H9 (cell line): Measurements from ENCODE around the gene TMEM167B. TPM values are rescaled to one million over a fixed set of nuclear protein-coding genes. Genes with fewer than 3 reads are reported as not detected.

ENCODE experiments used
- DNase-seq: peaks from one replicate; pipeline ENCODE4 v3.0.0-alpha.2; 2017
- H2AFZ ChIP-seq: one replicate; pipeline ENCODE4 v1.6.1; 2013; ENCODE audit warnings: mild to moderate bottlenecking, low read length, control low read depth, moderate library complexity
- H2AK5ac ChIP-seq: 2 replicates; pipeline ENCODE4 v1.6.1; 2013; ENCODE audit warnings: low read length, control low read depth, mixed read lengths; ENCODE audit not compliant: insufficient read length
- H2BK120ac ChIP-seq: one replicate; pipeline ENCODE4 v1.6.1; 2013; ENCODE audit warnings: low read depth, mild to moderate bottlenecking, low read length, control low read depth, inconsistent platforms; ENCODE audit not compliant: poor library complexity, severe bottlenecking
- H2BK12ac ChIP-seq: 2 replicates; pipeline ENCODE4 v1.6.1; 2013; ENCODE audit warnings: low read length, control low read depth, mixed read lengths, low read depth; ENCODE audit not compliant: insufficient read length
- H2BK15ac ChIP-seq: 2 replicates; pipeline ENCODE4 v1.6.1; 2013; ENCODE audit warnings: low read depth, low read length, control low read depth
- H2BK20ac ChIP-seq: one replicate; pipeline ENCODE4 v1.6.1; 2013; ENCODE audit warnings: low read depth, mild to moderate bottlenecking, low read length, control low read depth, inconsistent platforms; ENCODE audit not compliant: poor library complexity, severe bottlenecking
- H2BK5ac ChIP-seq: 2 replicates; pipeline ENCODE4 v1.6.1; 2013; ENCODE audit warnings: low read length, control low read depth, mixed read lengths; ENCODE audit not compliant: insufficient read length
- H3K14ac ChIP-seq: 2 replicates; pipeline ENCODE4 v1.6.1; 2013; ENCODE audit warnings: low read length, control low read depth; ENCODE audit not compliant: insufficient read depth
- H3K18ac ChIP-seq: 2 replicates; pipeline ENCODE4 v1.6.1; 2013; ENCODE audit warnings: low read depth, mild to moderate bottlenecking, mixed read lengths, low read length, control low read depth; ENCODE audit not compliant: insufficient read length
- H3K23ac ChIP-seq: 2 replicates; pipeline ENCODE4 v1.6.1; 2013; ENCODE audit warnings: low read length, control low read depth, mixed read lengths, low read depth; ENCODE audit not compliant: insufficient read length
- H3K23me2 ChIP-seq: 2 replicates; pipeline ENCODE4 v1.6.1; 2013; ENCODE audit warnings: low read depth, mild to moderate bottlenecking, mixed read lengths, low read length, control low read depth; ENCODE audit not compliant: insufficient read length, poor library complexity, severe bottlenecking
- H3K27ac ChIP-seq: 2 replicates; pipeline ENCODE4 v1.5.1; 2013; ENCODE audit warnings: low read length, control low read depth, mixed read lengths, low read depth; ENCODE audit not compliant: insufficient read length
- H3K27me3 ChIP-seq: 2 replicates; pipeline ENCODE4 v1.6.1; 2013; ENCODE audit warnings: low read length, control low read depth, inconsistent platforms; ENCODE audit not compliant: insufficient read depth
- H3K4ac ChIP-seq: 2 replicates; pipeline ENCODE4 v1.6.1; 2013; ENCODE audit warnings: low read depth, mild to moderate bottlenecking, control low read depth, inconsistent platforms, low read length, moderate library complexity
- H3K4me1 ChIP-seq: 2 replicates; pipeline ENCODE4 v1.6.1; 2013; ENCODE audit warnings: low read length, control low read depth, inconsistent platforms; ENCODE audit not compliant: insufficient read depth
- H3K4me2 ChIP-seq: 2 replicates; pipeline ENCODE4 v1.6.1; 2013; ENCODE audit warnings: low read length, control low read depth, mixed read lengths; ENCODE audit not compliant: insufficient read length, insufficient read depth
- H3K56ac ChIP-seq: 2 replicates; pipeline ENCODE4 v1.6.1; 2013; ENCODE audit warnings: low read depth, mild to moderate bottlenecking, mixed read lengths, low read length, control low read depth; ENCODE audit not compliant: insufficient read length
- H3K79me1 ChIP-seq: 2 replicates; pipeline ENCODE4 v1.6.1; 2013; ENCODE audit warnings: low read depth, mild to moderate bottlenecking, moderate library complexity, low read length, control low read depth, inconsistent platforms; ENCODE audit not compliant: insufficient read depth, poor library complexity, severe bottlenecking
- H3K79me2 ChIP-seq: 2 replicates; pipeline ENCODE4 v1.6.1; 2013; ENCODE audit warnings: low read length, control low read depth, inconsistent platforms; ENCODE audit not compliant: insufficient read depth
- H3K9ac ChIP-seq: 2 replicates; pipeline ENCODE4 v1.6.1; 2013; ENCODE audit warnings: low read length, control low read depth, mixed read lengths; ENCODE audit not compliant: insufficient read length; ENCODE audit errors: extremely low read depth
- H3K9me3 ChIP-seq: one replicate; pipeline ENCODE4 v1.6.1; 2013; ENCODE audit warnings: low read depth, low read length, inconsistent platforms; ENCODE audit not compliant: control insufficient read depth
- H3T11ph ChIP-seq: one replicate; pipeline ENCODE4 v1.6.1; 2013; ENCODE audit warnings: mild to moderate bottlenecking, low read length, control low read depth, inconsistent platforms
- H4K20me1 ChIP-seq: one replicate; pipeline ENCODE4 v1.6.1; 2013; ENCODE audit not compliant: control insufficient read depth, insufficient read length, insufficient read depth
- H4K5ac ChIP-seq: 2 replicates; pipeline ENCODE4 v1.6.1; 2013; ENCODE audit warnings: low read depth, mild to moderate bottlenecking, mixed read lengths, low read length, control low read depth; ENCODE audit not compliant: insufficient read length
- H4K8ac ChIP-seq: replicated peaks from 2 replicates; pipeline ENCODE4 v1.6.1; 2013; ENCODE audit warnings: low read length, control low read depth, mixed read lengths, low read depth; ENCODE audit not compliant: insufficient read length
- H4K91ac ChIP-seq: 2 replicates; pipeline ENCODE4 v1.6.1; 2013; ENCODE audit warnings: low read depth, mild to moderate bottlenecking, moderate library complexity, mixed read lengths, low read length, control low read depth; ENCODE audit not compliant: insufficient read length
- H3K27ac Mint-ChIP-seq, 3 experiments: 2 replicates in 2 of 3; 3 replicates in 1 of 3; pipeline ENCODE4 v1.8.0; 2020 to 2021; ENCODE audit warnings: mixed read lengths in 3 of 3, mild to moderate bottlenecking in 1 of 3, moderate library complexity in 1 of 3
- H3K27me3 Mint-ChIP-seq: 2 replicates; pipeline ENCODE4 v1.8.0; 2021; ENCODE audit warnings: low read depth, mild to moderate bottlenecking, moderate library complexity, mixed read lengths
- H3K36me3 Mint-ChIP-seq, 3 experiments: 2 replicates in 2 of 3; 3 replicates in 1 of 3; pipeline ENCODE4 v1.8.0; 2020 to 2021; ENCODE audit warnings: low read depth in 3 of 3, mixed read lengths in 3 of 3; ENCODE audit not compliant: insufficient read depth in 1 of 3
- H3K4me1 Mint-ChIP-seq, 2 experiments: 2 replicates each; pipeline ENCODE4 v1.8.0; 2020; ENCODE audit warnings: mixed read lengths in 2 of 2
- H3K4me3 Mint-ChIP-seq, 2 experiments: 2 replicates in 1 of 2; 3 replicates in 1 of 2; pipeline ENCODE4 v1.8.0; 2020 to 2021; ENCODE audit warnings: mild to moderate bottlenecking in 2 of 2, mixed read lengths in 2 of 2, moderate library complexity in 1 of 2
- H3K9me3 Mint-ChIP-seq, 2 experiments: 2 replicates in 1 of 2; 3 replicates in 1 of 2; pipeline ENCODE4 v1.8.0; 2020; ENCODE audit warnings: mild to moderate bottlenecking in 2 of 2, mixed read lengths in 2 of 2, moderate library complexity in 1 of 2
- CTCF ChIP-seq: fragments of 200-600 bp; sonication (generic); conservative IDR thresholded peaks from 3 replicates; pipeline ENCODE4 v1.8.0; 2021; ENCODE audit warnings: antibody characterized with exemption, mild to moderate bottlenecking
- WGBS: extraction: QIAGEN DNeasy Blood & Tissue Kit; methylation state at CpG from one replicate; pipeline ENCODE4 v1.1.7; 2013; ENCODE audit warnings: missing lambda C conversion rate, low lambda C conversion rate, mixed read lengths; ENCODE audit not compliant: insufficient read length; ENCODE audit errors: extremely low coverage; 5-methylcytosine and 5-hydroxymethylcytosine counted together
- total RNA-seq: library from RNA; stranded (reverse); gene quantifications from 2 replicates; pipeline ENCODE4 v1.2.1, GENCODE V29; 2021

Gene TMEM167B
- total RNA-seq, 1 experiment from 2014 or later, result 13.9 TPM

DNA sequence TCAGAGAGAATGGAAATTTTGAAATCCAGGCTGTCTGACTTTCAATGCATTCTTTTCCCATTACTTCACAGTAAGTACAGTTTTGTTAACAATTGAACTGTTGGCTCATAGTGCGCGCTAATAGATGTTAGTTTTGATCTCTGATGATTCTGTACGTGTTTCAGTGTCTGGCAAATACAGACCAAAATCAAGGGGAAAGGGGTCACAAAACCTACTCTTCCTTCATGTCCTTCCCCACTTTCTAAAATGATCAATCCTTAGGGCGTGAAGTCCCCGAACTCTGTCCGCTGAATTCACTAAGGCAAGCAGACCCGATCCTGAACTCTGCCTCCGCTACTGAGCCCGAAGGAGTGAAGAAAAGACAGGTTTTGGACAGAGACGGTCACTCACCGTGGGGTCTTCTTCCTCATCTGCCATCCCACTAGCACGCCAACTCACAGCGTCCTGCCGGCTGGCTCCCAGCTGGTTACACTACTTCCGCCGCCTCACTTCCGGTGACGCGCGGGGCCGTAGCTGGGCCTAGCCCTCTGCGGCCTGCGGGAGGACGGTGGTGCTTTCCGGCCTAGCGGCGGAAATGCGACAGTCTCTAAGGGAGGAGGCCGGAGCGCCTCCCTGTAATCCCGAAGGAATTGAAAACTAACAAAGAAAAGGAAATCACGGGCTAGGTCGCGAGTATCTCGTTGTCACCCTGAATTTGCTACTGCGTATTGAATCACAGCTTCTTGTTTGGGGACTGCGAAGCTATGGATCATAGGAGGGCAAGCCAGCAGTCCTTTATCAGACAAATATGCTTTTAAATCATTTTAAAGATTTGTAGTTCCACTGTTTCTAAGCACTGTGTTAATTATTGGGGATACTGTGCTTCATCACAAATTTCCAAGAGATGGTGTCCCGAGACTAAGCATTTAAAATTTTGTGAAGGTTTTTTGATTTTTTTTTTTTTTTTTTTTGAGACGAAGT, 14.8 kb upstream of the TMEM167B start, which contains the start of gene TAF13:
Gene TAF13 (minus strand): TSS at position 473 of the 960 bp plus-strand sequence. CDS start 56 bp downstream, at position 417.
- H2AK5ac ChIP-seq, result no peak within 1 kb of the TSS
- DNase-seq, result peak; percentile 97
- peak within 1 kb of the TSS; percentile 95 for H3K4me2 ChIP-seq
- peak within 1 kb of the TSS; percentile 81 for H3K9ac ChIP-seq
- H3K9me3 ChIP-seq, result no peaks in the 10 kb centered on the region
- H3K4me3 Mint-ChIP-seq, result peak within 1 kb of the TSS; percentile 99
- H2BK15ac ChIP-seq, result no peak within 1 kb of the TSS
- no peaks in the 10 kb centered on the region for H3K27me3 Mint-ChIP-seq
- H3K18ac ChIP-seq, result peak within 1 kb of the TSS; percentile 69
- H3K4me1 Mint-ChIP-seq, result peaks cover 12 to 19% of the 10 kb centered on the region in 2 experiments
- H4K8ac ChIP-seq, result no peak within 1 kb of the TSS
- H3K14ac ChIP-seq, result peak within 1 kb of the TSS; percentile 44; the same call in 1 of the 2 replicates
- peaks cover 24 to 35% (median 26%) of the 10 kb centered on the region in 3 experiments for H3K36me3 Mint-ChIP-seq
- no peaks in the 10 kb centered on the region; the same call in 1 of the 2 replicates for H3K4me1 ChIP-seq
- peak within 1 kb of the TSS; percentile 57 for H3T11ph ChIP-seq
- TF ChIP-seq CTCF, result peak; percentile 10; the same call in 1 of the 3 replicates
- peaks cover 0 to 6% of the 10 kb centered on the region in 2 experiments; a peak in 2 of 5 replicates for H3K9me3 Mint-ChIP-seq
- peak within 1 kb of the TSS; percentile 90 for H2BK5ac ChIP-seq
- peak within 1 kb of the TSS; percentile 95 for H3K27ac ChIP-seq
- no peak within 1 kb of the TSS for H3K56ac ChIP-seq
- peak within 1 kb of the TSS; percentile 18 for H4K5ac ChIP-seq
- no peak within 1 kb of the TSS for H2AFZ ChIP-seq
- no peak within 1 kb of the TSS for H2BK12ac ChIP-seq
- no peak within 1 kb of the TSS for H3K23ac ChIP-seq
- no peak within 1 kb of the TSS for H2BK120ac ChIP-seq
- H3K23me2 ChIP-seq, result no peaks in the 10 kb centered on the region
- peaks cover 2% of the 10 kb centered on the region; the same call in 1 of the 2 replicates for H3K79me2 ChIP-seq
- no peaks in the 10 kb centered on the region for H3K27me3 ChIP-seq
- no peak within 1 kb of the TSS; the same call in 1 of the 2 replicates for H3K4ac ChIP-seq
- no peaks in the 10 kb centered on the region for H4K20me1 ChIP-seq
- no CpG with 5 or more reads among the region's 39 CpGs for WGBS
- H3K79me1 ChIP-seq, result no peaks in the 10 kb centered on the region
- peak within 1 kb of the TSS; percentile 98 to 99 (median 98) for H3K27ac Mint-ChIP-seq
- no peak within 1 kb of the TSS for H4K91ac ChIP-seq
- H2BK20ac ChIP-seq, result no peak within 1 kb of the TSS
